HEK293 (cell line): ENCODE data around the gene UFD1.
A peak's percentile ranks its signal among the peaks of the same experiment; 100 is the strongest.

ENCODE experiments used
- CTCF ChIA-PET: fragments of 350-600 bp; formaldehyde crosslinking; extraction: SDS; loops from one replicate; lab custom pipeline; 2021; ENCODE audit warnings: antibody characterized with exemption; lab: Yijun Ruan, JAX
- POLR2A ChIA-PET: fragments of 300-600 bp; formaldehyde crosslinking; extraction: SDS; loops from one replicate; lab custom pipeline; 2020; ENCODE audit warnings: antibody characterized with exemption, inconsistent platforms; lab: Yijun Ruan, JAX
- H3K27ac ChIP-seq: fragments of 200-500 bp; sonication (Bioruptor generic); 2 replicates; pipeline ENCODE4 v1.5.1; 2014; ENCODE audit warnings: low read depth, low read length, control low read depth, inconsistent platforms; ENCODE audit errors: extremely low read depth
- H3K36me3 ChIP-seq, 2 experiments: fragments of 200-500 bp in 1 of 2; sonication (Bioruptor generic) in 1 of 2; 1 replicate in 1 of 2; 2 replicates in 1 of 2; pipeline ENCODE4 v1.5.1; 2014 to 2017; ENCODE audit warnings: inconsistent platforms in 2 of 2, low read length in 2 of 2; ENCODE audit not compliant: control insufficient read depth in 2 of 2, insufficient read depth in 1 of 2
- H3K4me1 ChIP-seq: fragments of 200-500 bp; sonication (Bioruptor generic); 2 replicates; pipeline ENCODE4 v1.5.1; 2014; ENCODE audit warnings: mild to moderate bottlenecking, low read length, inconsistent platforms; ENCODE audit not compliant: control insufficient read depth, insufficient read depth
- H3K4me3 ChIP-seq: 2 replicates; pipeline ENCODE4 v1.5.1; 2011; ENCODE audit warnings: low read depth, mild to moderate bottlenecking, control low read depth, low read length, moderate library complexity
- H3K9me3 ChIP-seq: fragments of 200-500 bp; sonication (Bioruptor generic); 2 replicates; pipeline ENCODE4 v1.5.1; 2014; ENCODE audit warnings: low read depth, low read length, inconsistent platforms; ENCODE audit not compliant: control insufficient read depth, insufficient read depth
- HOXC10 ChIP-seq: sonication (generic); formaldehyde crosslinking; IDR thresholded peaks from 2 replicates; pipeline ENCODE4 v1.8.1; 2023; ENCODE audit warnings: mild to moderate bottlenecking, missing genetic modification reagents
- MEIS1 ChIP-seq: sonication (generic); formaldehyde crosslinking; IDR thresholded peaks from 2 replicates; pipeline ENCODE4 v1.8.1; 2022; ENCODE audit warnings: missing genetic modification reagents, mild to moderate bottlenecking, borderline replicate concordance
- TRIM28 ChIP-seq: IDR thresholded peaks from 2 replicates; pipeline ENCODE4 v1.6.1; 2011; ENCODE audit warnings: low read length, control low read depth, borderline replicate concordance
- ZNF10 ChIP-seq: fragments of 450-650 bp; formaldehyde crosslinking; IDR thresholded peaks from 2 replicates; pipeline ENCODE4 v1.5.1; 2017; ENCODE audit warnings: missing biosample characterization, missing genetic modification characterization
- ZNF121 ChIP-seq: fragments of 450-650 bp; formaldehyde crosslinking; IDR thresholded peaks from 2 replicates; pipeline ENCODE4 v1.5.1; 2016; ENCODE audit warnings: missing biosample characterization, missing genetic modification characterization
- ZNF140 ChIP-seq: fragments of 450-650 bp; formaldehyde crosslinking; IDR thresholded peaks from 2 replicates; pipeline ENCODE4 v1.5.1; 2016; ENCODE audit warnings: missing biosample characterization, missing genetic modification characterization
- ZNF16 ChIP-seq: fragments of 450-650 bp; formaldehyde crosslinking; IDR thresholded peaks from 2 replicates; pipeline ENCODE4 v1.5.1; 2016; ENCODE audit warnings: low read depth, missing biosample characterization, missing genetic modification characterization
- ZNF169 ChIP-seq: fragments of 450-650 bp; formaldehyde crosslinking; IDR thresholded peaks from 2 replicates; pipeline ENCODE4 v1.5.1; 2016; ENCODE audit warnings: missing biosample characterization, missing genetic modification characterization
- ZNF266 ChIP-seq: fragments of 450-650 bp; formaldehyde crosslinking; IDR thresholded peaks from 2 replicates; pipeline ENCODE4 v1.5.1; 2016; ENCODE audit warnings: missing biosample characterization, missing genetic modification characterization, low read depth
- ZNF350 ChIP-seq: fragments of 450-650 bp; formaldehyde crosslinking; IDR thresholded peaks from 2 replicates; pipeline ENCODE4 v1.5.0; 2017; ENCODE audit warnings: missing biosample characterization, mild to moderate bottlenecking, missing genetic modification characterization
- ZNF48 ChIP-seq: fragments of 450-650 bp; formaldehyde crosslinking; IDR thresholded peaks from 2 replicates; pipeline ENCODE4 v1.5.1; 2016; ENCODE audit warnings: missing biosample characterization, missing genetic modification characterization
- ZNF501 ChIP-seq: fragments of 450-650 bp; formaldehyde crosslinking; IDR thresholded peaks from 2 replicates; pipeline ENCODE4 v1.5.1; 2016; ENCODE audit warnings: missing biosample characterization, missing genetic modification characterization
- ZNF530 ChIP-seq: fragments of 450-650 bp; formaldehyde crosslinking; IDR thresholded peaks from 2 replicates; pipeline ENCODE4 v1.5.1; 2016; ENCODE audit warnings: low read depth, missing biosample characterization, missing genetic modification characterization
- ZNF600 ChIP-seq: fragments of 450-650 bp; formaldehyde crosslinking; IDR thresholded peaks from 2 replicates; pipeline ENCODE4 v1.5.1; 2016; ENCODE audit warnings: missing biosample characterization, missing genetic modification characterization
- ZNF830 ChIP-seq: fragments of 450-650 bp; IDR thresholded peaks from 2 replicates; pipeline ENCODE4 v1.5.0; 2018; ENCODE audit warnings: missing biosample characterization, missing genetic modification characterization, low read depth, mild to moderate bottlenecking, moderate library complexity
- ZSCAN23 ChIP-seq: fragments of 450-650 bp; formaldehyde crosslinking; IDR thresholded peaks from 2 replicates; pipeline ENCODE4 v1.5.1; 2016; ENCODE audit warnings: missing biosample characterization, missing genetic modification characterization
- TF ChIP-seq, protein P1 (sequence below): fragments of 450-650 bp; formaldehyde crosslinking; conservative IDR thresholded peaks from 2 replicates; pipeline ENCODE4 v1.5.1; 2016; ENCODE audit warnings: low read depth, missing biosample characterization, missing genetic modification characterization
- TF ChIP-seq, protein P2 (sequence below): fragments of 450-650 bp; formaldehyde crosslinking; IDR thresholded peaks from 2 replicates; pipeline ENCODE4 v1.5.1; 2016; ENCODE audit warnings: missing biosample characterization, missing genetic modification characterization
- TF ChIP-seq, protein P3 (sequence below): fragments of 450-650 bp; formaldehyde crosslinking; IDR thresholded peaks from 2 replicates; pipeline ENCODE4 v1.5.1; 2016; ENCODE audit warnings: missing biosample characterization, missing genetic modification characterization
- TF ChIP-seq, protein P4 (sequence below): fragments of 450-650 bp; formaldehyde crosslinking; IDR thresholded peaks from 2 replicates; pipeline ENCODE4 v1.5.1; 2016; ENCODE audit warnings: missing biosample characterization, missing genetic modification characterization
- TF ChIP-seq, protein P5 (sequence below): fragments of 450-650 bp; formaldehyde crosslinking; IDR thresholded peaks from 2 replicates; pipeline ENCODE4 v1.5.1; 2016; ENCODE audit warnings: missing biosample characterization, missing genetic modification characterization, borderline replicate concordance
- TF ChIP-seq, protein P6 (sequence below): fragments of 450-650 bp; formaldehyde crosslinking; IDR thresholded peaks from 2 replicates; pipeline ENCODE4 v1.5.1; 2017; ENCODE audit warnings: missing biosample characterization, missing genetic modification characterization

The UFD1 gene

DNA sequence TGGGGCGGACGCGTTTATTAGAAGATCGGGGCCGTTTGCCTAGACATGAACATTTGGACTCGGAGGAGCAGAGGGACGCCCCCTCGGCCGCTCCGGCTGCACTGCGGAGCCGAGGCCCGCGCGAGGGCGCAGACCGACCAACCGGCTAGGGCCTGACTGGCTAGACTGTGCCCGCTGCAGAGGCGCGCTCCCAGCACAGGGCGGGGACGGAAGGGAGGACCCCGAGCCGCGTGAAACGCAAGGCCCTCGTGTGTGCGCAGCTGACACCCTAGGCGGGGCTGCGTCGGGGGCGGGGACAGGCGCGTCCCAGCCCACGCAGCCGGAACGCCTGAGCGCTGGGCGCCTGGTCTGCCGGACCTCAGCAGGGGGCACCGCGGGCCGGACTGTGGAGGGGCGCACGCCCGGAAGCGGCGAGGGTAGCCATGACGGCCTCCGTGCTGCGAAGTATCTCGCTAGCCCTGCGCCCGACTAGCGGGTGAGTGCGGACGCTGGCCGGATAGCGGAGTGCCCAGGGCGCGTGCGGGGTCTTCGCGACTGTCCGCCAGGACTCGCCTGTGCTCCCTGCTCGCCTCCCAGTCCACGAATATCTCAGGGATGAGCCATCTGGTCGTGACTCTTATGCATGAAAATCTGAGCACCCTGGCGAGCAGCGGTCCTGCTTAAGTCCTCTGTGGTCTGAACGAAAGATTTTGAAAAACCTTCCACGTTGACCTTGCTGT lies 46.7 kb downstream of the UFD1 start, which contains the start of gene MRPL40:
Gene MRPL40, plus strand, starts transcription at position 413 of the 719 bp plus-strand sequence. Its CDS starts 10 bp downstream, at position 423.
- CTCF ChIA-PET, result interaction anchor here (0.6 kb wide), 1 partner anchor 251 kb away, joined by 3 read pairs; no protein-coding TSS in a partner anchor
- no peaks in the 10 kb centered on the region; the same call in 1 of the 2 replicates for H3K4me1 ChIP-seq
- H3K27ac ChIP-seq, result peak within 1 kb of the TSS; percentile 67
- TF ChIP-seq ZNF140 (tag by site-specific recombination), result no peak
- TF ChIP-seq ZNF169, result no peak
- TF ChIP-seq ZNF350 (tag by site-specific recombination), result no peak
- TF ChIP-seq, protein P1, sequence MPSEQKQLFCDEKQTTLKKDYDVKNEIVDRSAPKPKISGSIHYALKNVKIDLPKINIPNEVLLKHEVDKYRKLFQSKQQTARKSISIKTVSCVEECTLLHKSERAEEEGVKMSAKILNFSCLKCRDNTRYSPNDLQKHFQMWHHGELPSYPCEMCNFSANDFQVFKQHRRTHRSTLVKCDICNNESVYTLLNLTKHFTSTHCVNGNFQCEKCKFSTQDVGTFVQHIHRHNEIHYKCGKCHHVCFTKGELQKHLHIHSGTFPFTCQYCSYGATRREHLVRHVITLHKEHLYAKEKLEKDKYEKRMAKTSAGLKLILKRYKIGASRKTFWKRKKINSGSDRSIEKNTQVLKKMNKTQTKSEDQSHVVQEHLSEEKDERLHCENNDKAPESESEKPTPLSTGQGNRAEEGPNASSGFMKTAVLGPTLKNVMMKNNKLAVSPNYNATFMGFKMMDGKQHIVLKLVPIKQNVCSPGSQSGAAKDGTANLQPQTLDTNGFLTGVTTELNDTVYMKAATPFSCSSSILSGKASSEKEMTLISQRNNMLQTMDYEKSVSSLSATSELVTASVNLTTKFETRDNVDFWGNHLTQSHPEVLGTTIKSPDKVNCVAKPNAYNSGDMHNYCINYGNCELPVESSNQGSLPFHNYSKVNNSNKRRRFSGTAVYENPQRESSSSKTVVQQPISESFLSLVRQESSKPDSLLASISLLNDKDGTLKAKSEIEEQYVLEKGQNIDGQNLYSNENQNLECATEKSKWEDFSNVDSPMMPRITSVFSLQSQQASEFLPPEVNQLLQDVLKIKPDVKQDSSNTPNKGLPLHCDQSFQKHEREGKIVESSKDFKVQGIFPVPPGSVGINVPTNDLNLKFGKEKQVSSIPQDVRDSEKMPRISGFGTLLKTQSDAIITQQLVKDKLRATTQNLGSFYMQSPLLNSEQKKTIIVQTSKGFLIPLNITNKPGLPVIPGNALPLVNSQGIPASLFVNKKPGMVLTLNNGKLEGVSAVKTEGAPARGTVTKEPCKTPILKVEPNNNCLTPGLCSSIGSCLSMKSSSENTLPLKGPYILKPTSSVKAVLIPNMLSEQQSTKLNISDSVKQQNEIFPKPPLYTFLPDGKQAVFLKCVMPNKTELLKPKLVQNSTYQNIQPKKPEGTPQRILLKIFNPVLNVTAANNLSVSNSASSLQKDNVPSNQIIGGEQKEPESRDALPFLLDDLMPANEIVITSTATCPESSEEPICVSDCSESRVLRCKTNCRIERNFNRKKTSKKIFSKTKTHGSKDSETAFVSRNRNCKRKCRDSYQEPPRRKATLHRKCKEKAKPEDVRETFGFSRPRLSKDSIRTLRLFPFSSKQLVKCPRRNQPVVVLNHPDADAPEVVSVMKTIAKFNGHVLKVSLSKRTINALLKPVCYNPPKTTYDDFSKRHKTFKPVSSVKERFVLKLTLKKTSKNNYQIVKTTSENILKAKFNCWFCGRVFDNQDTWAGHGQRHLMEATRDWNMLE (tag by site-specific recombination), result no peak
- no peak for TF ChIP-seq ZSCAN23 (tag by site-specific recombination)
- TF ChIP-seq, protein P2, sequence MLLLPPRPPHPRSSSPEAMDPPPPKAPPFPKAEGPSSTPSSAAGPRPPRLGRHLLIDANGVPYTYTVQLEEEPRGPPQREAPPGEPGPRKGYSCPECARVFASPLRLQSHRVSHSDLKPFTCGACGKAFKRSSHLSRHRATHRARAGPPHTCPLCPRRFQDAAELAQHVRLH, result peak; percentile 78
- TF ChIP-seq, protein P3, sequence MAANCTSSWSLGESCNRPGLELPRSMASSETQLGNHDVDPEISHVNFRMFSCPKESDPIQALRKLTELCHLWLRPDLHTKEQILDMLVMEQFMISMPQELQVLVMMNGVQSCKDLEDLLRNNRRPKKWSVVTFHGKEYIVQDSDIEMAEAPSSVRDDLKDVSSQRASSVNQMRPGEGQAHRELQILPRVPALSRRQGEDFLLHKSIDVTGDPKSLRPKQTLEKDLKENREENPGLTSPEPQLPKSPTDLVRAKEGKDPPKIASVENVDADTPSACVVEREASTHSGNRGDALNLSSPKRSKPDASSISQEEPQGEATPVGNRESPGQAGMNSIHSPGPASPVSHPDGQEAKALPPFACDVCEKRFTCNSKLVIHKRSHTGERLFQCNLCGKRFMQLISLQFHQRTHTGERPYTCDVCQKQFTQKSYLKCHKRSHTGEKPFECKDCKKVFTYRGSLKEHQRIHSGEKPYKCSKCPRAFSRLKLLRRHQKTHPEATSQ (tag by site-specific recombination), result peak; percentile 99
- TF ChIP-seq ZNF16, result no peak
- TF ChIP-seq ZNF266, result no peak
- TF ChIP-seq, protein P4, sequence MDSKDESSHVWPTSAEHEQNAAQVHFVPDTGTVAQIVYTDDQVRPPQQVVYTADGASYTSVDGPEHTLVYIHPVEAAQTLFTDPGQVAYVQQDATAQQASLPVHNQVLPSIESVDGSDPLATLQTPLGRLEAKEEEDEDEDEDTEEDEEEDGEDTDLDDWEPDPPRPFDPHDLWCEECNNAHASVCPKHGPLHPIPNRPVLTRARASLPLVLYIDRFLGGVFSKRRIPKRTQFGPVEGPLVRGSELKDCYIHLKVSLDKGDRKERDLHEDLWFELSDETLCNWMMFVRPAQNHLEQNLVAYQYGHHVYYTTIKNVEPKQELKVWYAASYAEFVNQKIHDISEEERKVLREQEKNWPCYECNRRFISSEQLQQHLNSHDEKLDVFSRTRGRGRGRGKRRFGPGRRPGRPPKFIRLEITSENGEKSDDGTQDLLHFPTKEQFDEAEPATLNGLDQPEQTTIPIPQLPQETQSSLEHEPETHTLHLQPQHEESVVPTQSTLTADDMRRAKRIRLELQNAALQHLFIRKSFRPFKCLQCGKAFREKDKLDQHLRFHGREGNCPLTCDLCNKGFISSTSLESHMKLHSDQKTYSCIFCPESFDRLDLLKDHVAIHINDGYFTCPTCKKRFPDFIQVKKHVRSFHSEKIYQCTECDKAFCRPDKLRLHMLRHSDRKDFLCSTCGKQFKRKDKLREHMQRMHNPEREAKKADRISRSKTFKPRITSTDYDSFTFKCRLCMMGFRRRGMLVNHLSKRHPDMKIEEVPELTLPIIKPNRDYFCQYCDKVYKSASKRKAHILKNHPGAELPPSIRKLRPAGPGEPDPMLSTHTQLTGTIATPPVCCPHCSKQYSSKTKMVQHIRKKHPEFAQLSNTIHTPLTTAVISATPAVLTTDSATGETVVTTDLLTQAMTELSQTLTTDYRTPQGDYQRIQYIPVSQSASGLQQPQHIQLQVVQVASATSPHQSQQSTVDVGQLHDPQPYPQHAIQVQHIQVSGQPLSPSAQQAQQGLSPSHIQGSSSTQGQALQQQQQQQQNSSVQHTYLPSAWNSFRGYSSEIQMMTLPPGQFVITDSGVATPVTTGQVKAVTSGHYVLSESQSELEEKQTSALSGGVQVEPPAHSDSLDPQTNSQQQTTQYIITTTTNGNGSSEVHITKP (tag by site-specific recombination), result peak; percentile 97
- TF ChIP-seq ZNF48 (tag by site-specific recombination), result no peak
- TF ChIP-seq, protein P5, sequence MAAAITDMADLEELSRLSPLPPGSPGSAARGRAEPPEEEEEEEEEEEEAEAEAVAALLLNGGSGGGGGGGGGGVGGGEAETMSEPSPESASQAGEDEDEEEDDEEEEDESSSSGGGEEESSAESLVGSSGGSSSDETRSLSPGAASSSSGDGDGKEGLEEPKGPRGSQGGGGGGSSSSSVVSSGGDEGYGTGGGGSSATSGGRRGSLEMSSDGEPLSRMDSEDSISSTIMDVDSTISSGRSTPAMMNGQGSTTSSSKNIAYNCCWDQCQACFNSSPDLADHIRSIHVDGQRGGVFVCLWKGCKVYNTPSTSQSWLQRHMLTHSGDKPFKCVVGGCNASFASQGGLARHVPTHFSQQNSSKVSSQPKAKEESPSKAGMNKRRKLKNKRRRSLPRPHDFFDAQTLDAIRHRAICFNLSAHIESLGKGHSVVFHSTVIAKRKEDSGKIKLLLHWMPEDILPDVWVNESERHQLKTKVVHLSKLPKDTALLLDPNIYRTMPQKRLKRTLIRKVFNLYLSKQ, result no peak
- TF ChIP-seq ZNF121, result peak; percentile 46; the same call in 1 of the 2 replicates
- peak; percentile 49; the same call in 1 of the 2 replicates for TF ChIP-seq ZNF600 (tag by site-specific recombination)
- TF ChIP-seq, protein P6, sequence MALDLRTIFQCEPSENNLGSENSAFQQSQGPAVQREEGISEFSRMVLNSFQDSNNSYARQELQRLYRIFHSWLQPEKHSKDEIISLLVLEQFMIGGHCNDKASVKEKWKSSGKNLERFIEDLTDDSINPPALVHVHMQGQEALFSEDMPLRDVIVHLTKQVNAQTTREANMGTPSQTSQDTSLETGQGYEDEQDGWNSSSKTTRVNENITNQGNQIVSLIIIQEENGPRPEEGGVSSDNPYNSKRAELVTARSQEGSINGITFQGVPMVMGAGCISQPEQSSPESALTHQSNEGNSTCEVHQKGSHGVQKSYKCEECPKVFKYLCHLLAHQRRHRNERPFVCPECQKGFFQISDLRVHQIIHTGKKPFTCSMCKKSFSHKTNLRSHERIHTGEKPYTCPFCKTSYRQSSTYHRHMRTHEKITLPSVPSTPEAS (tag by site-specific recombination), result no peak
- no peak for TF ChIP-seq ZNF10 (tag by site-specific recombination)
- no peak for TF ChIP-seq ZNF830
- TF ChIP-seq ZNF501 (tag by site-specific recombination), result peak; percentile 94
- TF ChIP-seq TRIM28, result no peak
- TF ChIP-seq ZNF530 (tag by site-specific recombination), result no peak
- TF ChIP-seq HOXC10 (CRISPR knock-in tag), result peak; percentile 74; the same call in 1 of the 2 replicates
- TF ChIP-seq MEIS1, result no peak

More for the DNA sequence above, 46.7 kb downstream of the UFD1 start, which contains the start of gene MRPL40:
- POLR2A ChIA-PET, result interaction anchor here (0.6 to 3.7 kb wide), 12 partner anchors 12 to 258 kb away, joined by 3 to 22 read pairs (median 4); partner anchors contain the start of genes C22orf39, CDC45, SLC25A1 and UFD1
- Histone ChIP-seq H3K4me3 (peak within 1 kb of the TSS; percentile 90), H3K36me3 (peaks cover 3 to 45% of the 10 kb centered on the region in 2 experiments; a peak in 2 of 3 replicates), H3K9me3 (no peaks in the 10 kb centered on the region)
